Globus pallidus (tissue), 1 donor: ENCODE measurements around the gene OAS3.
"Not testable (repeated sequence)": the region's sequence is repeated elsewhere in the genome, so short reads cannot be mapped to it uniquely, and the experiment has no call there.

ENCODE experiments used
- DNase-seq: peaks from one replicate; pipeline ENCODE4 v3.0.0-alpha.2; 2015; ENCODE audit warnings: low spot score

Gene OAS3, protein sequence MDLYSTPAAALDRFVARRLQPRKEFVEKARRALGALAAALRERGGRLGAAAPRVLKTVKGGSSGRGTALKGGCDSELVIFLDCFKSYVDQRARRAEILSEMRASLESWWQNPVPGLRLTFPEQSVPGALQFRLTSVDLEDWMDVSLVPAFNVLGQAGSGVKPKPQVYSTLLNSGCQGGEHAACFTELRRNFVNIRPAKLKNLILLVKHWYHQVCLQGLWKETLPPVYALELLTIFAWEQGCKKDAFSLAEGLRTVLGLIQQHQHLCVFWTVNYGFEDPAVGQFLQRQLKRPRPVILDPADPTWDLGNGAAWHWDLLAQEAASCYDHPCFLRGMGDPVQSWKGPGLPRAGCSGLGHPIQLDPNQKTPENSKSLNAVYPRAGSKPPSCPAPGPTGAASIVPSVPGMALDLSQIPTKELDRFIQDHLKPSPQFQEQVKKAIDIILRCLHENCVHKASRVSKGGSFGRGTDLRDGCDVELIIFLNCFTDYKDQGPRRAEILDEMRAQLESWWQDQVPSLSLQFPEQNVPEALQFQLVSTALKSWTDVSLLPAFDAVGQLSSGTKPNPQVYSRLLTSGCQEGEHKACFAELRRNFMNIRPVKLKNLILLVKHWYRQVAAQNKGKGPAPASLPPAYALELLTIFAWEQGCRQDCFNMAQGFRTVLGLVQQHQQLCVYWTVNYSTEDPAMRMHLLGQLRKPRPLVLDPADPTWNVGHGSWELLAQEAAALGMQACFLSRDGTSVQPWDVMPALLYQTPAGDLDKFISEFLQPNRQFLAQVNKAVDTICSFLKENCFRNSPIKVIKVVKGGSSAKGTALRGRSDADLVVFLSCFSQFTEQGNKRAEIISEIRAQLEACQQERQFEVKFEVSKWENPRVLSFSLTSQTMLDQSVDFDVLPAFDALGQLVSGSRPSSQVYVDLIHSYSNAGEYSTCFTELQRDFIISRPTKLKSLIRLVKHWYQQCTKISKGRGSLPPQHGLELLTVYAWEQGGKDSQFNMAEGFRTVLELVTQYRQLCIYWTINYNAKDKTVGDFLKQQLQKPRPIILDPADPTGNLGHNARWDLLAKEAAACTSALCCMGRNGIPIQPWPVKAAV

DNA sequence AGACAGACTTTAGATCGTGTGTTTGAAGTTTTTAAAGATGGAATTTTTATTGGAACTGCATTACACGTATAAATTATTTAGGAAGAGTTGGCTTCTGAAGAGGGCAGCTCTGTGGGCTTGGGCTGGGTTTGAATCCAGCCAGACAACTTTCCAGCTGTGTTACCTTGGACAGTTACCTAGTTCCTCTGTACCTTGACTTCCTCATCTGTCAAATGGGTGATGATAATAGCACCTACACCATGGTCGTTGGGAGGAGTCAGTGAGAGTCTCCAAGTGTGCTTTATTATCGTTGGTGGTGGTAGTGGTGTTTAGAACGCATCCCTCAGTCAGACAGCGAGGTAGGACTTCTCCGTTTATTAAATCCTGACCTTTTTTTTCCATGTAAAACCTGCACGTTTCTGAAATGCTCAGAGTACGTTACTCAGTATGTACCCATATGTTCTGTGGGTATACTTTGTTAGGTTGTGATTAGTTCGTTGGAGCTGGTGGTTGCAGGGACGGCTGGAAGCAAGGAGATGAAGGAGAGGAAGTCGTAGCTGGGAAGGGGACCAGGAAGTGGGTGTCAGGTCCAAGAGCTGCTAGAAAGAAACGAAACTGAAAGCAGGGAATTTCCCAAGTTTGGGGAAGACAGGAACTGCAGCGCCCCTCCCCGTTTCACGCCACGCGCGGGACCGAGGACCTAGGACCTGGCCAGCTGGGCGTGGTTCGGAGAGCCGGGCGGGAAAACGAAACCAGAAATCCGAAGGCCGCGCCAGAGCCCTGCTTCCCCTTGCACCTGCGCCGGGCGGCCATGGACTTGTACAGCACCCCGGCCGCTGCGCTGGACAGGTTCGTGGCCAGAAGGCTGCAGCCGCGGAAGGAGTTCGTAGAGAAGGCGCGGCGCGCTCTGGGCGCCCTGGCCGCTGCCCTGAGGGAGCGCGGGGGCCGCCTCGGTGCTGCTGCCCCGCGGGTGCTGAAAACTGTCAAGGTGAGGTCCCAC is at the start of gene OAS3:
Gene OAS3 (plus strand): TSS at position 734 of the 979 bp plus-strand sequence. CDS start 57 bp downstream, at position 791.
- peak; percentile 47 for DNase-seq

DNA sequence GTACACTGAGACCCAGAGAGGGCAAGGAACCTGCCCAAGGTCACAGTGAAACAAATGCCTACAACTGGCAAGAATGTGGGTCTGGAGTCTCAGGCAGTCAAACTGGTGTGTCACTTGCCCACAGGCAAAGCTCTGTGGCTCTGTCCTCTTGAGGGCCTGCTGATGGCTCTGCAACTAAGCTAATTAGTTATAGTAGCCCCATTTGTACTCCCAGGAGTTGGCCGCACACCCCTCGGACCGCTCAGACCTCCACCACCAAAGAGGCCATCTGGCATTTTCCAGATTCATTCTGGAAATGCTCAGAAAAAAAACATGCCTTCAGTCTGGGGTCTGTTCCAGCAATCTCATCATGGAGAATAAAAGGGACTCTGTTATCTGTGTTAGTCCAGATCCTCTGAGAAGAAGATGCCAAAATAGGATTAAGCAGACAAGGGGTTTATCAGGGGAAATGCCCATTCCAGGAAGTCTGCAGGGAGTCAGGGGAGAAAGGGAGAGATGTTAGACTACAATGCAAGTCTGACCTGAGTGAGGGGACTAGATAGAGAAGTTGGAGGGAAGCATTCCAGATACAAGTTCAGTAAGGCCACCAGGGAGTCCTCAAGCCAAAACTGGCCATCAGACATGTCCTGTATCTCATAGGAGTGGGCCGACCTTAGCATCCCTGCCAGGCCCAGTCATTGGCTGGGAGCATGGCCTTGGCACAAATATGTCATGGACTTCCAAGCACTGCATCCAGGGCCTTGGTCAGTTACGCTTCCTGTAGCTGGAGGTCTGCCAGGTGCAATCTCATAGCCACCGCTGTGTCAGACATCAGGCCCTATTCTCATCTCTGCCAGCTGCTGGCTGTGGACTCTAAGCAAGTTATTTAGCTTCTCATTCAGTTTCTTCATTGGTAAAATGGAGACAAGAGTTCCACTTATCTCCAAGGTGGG is 46.9 kb upstream of the OAS3 start:
- peak; percentile 47 for DNase-seq

DNA sequence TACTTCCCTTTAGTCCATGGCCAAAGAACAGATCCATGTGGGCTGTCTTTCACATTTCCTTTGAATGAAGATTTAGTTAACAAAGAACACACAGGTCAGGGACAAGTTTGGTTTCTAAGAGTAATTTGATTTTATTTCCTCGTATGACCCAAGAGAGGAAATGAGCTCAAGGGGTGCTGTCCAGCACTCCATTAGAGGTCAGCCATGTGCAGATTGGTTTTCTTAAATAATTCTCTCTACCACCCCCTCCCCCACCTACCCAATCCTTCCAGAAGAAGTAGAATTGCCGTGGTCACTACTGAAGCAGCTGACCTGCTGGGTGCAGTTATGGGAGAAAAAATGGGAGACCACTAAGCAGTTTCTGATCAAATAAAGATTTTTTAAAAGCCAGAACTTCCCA is 45.4 kb upstream of the OAS3 start:
- no peak for DNase-seq

DNA sequence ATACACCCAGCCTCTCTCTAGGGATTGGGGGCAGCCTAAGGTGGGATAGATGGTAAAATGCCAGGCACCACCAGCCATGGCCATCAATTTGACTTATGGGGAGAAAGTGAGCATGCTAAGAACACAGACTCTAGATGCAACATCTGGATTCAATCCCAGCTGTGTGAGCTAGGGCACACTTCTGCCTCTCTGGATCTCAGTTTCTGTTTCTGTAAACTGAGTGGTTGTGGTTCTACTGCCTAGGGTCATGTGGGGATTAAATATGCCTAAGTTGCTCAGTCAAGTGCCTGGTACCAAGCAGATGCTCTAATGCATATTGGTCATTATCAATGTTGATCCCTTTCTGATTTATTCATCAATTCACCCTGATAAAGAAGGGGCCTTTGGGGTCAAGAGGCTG is 44.1 kb upstream of the OAS3 start:
- no peak for DNase-seq

DNA sequence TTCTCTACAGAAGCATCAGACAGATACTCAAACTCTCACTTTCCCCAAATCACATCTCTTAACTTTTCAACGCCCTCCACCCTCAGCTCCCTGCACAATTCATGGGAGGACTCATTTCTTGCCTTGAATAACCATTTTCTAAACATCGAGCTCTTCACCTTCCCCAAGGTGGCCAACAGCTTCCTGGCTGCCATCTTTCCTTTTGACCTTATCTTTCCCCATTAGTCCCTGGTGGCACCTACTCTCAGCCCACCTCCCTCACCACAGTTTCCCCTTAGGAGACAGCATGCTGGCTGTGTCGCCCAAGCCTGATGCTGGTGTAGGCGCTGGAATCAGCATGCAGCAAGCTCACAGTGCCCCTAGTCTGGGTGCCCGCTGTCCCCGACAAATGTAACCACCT is 39.9 kb upstream of the OAS3 start:
- DNase-seq: no peak

DNA sequence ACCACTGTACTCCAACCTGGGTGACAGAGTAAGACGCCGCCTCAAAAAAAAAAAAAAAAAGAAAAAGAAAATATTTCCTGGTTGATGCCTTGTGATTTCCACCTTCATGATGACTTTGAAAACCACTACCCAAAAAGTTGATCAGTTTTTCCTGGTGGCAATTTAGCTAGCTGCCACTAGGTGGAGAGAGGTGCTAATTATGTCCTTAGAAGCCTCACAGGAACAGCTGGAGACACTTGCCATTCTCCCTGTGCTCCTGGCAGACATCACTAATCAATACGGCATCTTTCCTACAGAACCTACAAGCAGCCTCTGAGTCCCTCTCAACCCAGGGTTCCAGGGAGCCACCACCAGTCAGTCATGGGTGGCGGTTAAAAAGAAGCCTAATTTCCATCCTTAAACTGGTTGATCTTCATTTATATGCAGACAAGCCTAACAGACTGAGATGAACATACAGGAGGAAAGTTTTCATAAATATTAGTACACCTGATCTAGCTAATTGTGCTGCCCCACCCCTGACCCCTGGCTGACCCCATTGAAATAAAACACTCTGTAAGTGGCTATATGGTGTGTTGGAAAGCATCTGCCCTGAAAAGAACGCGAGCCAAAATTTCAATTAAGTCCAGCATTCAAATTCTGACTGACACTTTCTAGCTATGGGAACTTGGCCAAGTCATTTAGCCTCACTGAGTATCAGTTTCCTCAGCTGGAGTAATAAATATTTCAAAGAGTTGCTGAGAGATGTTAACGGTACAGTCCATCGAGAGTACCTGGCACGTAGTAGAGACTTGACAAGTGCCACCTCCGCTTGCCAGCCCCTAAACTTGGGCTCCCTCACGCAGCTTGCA is 37.8 kb upstream of the OAS3 start:
- DNase-seq: no peak

DNA sequence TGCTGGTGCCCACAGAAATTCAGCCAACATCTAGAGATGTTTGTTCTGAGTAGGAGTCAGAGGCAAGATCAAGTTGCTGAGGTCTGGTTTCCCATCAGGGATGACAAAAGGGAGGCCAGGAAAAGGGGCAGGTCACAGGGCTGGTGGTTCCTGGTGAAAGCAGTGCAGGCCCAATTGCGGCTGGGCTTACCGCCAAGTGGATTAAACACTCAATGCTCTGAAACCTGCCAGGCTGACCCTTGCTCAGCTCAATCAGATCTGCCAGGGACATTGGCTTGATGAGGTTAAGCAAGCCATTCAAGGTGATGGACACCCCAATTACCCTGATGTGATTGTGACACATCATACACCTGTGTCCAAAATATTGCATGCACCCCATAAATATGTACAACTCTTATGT is 37.0 kb upstream of the OAS3 start:
- no peak for DNase-seq

DNA sequence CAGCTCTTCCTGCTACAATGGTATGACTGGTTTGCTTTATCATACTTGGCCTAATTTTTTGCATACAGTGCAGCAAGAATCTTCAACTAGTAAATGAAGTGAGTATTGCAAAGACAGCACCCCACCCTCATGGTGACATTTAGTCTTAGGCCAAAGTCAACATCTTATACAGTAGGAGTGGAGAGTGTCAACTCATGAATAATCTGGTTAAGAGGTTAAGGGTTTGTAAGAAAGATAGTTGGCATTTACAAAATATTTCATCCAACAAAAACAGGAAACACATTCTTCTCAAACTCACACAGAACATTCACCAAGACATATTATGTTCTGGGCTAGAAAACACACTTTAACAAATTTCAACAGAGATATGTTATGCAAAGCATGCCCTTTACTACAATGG is 33.7 kb upstream of the OAS3 start:
- DNase-seq: no peak

DNA sequence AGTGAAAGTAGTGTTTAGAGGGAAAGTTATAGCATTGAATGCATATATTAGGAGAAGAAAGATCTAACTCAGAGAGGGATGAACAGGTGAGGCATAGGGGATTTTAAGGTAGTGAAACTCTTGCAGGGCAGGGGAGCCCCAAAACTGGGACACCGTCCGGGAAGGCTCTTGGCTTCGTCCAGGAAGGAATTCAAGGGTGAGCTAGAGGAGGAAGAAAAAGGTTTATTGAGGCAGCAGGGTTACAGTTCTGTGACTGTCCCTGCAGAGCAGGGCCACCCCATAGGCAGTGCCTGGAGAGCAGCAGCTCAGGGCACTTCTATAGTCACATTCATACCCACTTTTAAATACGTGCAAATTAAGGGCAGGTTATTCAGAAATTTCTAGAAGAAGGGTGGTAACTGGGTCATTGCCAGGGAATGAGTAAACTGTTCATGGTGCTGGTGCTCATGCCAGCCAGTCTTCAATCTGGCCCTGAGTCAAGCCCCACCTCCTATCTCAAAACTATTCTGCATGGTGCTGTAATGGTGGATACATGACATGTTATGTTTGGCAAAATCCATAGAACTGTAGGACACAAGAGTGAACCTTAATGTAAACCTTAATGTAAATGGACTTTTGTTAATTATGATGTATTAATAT is 32.7 kb upstream of the OAS3 start:
- DNase-seq: no peak

DNA sequence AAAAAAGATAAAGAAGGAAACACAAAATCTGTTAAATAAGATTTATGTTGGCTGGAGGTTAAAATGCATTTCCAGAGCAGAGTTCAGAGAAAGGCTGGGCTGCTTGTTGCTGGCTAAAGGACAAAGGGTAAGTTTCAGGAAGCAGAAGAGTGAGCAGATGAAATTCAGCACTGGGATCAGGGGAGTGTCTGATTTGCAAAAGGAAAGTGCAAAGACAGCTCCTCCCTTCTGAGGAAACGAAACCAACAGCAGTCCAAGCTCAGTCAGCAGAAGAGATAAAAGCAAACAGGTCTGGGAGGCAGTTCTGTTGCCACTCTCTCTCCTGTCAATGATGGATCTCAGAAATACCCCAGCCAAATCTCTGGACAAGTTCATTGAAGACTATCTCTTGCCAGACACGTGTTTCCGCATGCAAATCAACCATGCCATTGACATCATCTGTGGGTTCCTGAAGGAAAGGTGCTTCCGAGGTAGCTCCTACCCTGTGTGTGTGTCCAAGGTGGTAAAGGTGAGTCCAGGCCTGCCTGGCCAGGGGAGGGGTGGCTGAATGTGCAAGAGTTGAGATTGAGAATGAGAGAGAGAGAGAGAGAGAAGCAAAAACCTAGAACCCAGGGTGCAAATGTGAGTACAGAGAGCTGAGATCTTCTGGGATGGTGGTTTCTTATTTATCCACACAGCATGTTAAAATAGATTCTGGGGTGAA is 31.4 kb upstream of the OAS3 start, which contains the start of gene OAS1:
Gene OAS1 (plus strand): TSS at position 251 of the 703 bp plus-strand sequence. CDS start 78 bp downstream, at position 329.
- peak; percentile 62 for DNase-seq

DNA sequence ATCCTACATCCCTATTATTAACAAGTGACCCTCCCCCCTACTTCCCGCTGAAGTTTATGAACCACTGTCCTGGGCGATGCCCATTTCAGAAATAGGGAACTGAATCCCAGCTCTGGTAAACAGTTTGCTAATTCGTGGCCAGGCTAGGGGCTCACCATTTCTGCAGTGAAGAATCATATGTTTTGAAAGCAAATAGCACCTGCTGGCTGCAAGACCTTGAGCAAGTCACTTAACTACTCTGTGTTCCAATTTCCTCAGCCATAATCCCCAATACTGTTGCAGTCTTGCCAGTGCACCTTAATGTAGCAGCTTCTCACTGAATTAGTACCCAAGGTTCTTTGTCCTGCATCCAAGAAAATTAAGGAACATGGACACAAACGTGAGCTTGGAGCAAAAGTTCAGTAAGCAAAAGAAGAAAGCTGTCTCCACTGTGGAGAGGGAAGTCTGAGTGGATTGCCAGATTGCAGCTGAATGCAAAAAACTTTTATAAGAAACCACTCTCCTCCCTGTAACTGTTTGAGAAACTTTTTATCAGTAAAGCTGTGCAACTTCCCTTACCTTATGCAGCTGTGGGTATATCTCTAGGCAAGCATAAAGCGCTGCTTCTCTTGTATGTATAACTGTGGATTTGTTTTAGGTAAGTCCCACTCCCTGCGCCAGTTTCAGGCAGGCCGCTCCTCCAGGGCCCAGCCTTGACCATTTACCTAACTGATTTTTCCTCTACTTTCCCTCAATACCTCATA is 30.7 kb upstream of the OAS3 start:
- peak; percentile 29 for DNase-seq

DNA sequence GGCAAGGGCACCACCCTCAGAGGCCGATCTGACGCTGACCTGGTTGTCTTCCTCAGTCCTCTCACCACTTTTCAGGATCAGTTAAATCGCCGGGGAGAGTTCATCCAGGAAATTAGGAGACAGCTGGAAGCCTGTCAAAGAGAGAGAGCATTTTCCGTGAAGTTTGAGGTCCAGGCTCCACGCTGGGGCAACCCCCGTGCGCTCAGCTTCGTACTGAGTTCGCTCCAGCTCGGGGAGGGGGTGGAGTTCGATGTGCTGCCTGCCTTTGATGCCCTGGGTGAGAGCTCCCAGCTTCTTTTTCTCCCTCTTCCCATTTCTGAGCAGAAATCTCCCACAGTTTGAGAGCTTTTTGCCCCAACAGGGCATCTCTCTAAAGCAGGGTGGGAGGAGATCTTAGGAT is 29.7 kb upstream of the OAS3 start:
- no peak for DNase-seq

DNA sequence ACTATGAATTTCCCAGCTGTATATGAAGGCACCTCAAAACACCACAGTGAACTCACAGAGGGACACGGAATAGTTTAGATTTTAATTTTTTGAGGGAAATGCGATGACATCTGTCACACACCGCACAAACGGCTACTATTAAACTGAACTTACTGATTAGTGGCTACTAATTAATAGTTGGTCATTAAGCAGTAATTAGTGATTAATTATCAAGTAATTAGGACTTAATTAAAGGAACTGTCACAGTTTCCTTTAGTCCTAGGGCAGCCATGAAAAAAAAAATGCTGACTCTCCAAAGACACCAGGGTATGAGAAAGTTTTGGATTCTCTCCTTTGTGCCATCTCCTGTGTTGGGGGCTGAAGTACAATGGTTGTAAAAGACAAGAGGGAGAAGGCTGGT is 28.6 kb upstream of the OAS3 start:
- DNase-seq: no peak

DNA sequence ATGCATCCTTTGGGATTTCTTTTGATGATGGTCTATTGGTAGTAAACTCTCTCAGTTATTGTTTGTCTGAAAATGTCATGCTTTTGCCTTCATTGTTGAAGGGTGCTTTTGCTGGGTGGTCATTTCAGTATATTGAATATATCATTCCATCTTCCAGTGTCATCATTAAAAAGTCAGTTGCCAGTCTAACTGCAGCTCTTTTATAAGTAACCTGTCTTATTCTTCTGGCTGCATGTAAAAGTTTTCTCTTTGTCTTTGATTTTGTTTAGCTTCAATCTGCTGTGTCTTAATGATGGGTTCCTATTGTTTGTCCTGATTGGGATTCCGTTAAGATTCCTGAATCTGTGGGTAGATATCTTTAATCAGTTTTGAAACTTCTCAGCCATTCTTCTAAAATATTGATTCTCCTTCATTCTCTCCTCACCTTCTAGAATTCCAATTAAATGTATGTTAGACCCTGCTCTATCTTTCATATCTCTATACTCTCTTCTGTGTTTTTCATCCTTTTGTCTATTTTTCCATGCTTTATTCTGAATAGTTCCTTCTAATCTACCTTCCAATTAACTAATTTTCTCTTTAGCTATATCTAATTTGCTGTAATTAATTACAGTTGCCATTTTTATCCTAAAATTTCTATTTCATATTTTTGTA is 25.1 kb upstream of the OAS3 start:
- no peak for DNase-seq

DNA sequence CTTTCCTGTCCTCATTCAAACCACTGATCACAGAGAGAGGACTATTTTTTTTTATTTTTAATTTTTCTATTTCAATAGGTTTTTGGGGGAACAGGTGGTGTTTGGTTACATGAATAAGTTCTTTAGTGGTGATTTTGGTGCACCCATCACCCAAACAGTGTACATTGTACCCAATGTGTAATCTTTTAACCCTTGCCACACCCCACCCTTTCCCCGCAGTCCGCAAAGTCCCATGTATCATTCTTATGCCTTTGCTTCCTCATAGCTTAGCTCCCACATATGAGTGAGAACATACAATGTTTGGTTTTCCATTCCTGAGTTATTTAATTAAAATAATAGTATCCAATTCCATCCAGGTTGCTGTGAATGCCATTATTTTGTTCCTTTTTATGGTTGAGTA is 24.4 kb upstream of the OAS3 start:
- not testable (repeated sequence) for DNase-seq

DNA sequence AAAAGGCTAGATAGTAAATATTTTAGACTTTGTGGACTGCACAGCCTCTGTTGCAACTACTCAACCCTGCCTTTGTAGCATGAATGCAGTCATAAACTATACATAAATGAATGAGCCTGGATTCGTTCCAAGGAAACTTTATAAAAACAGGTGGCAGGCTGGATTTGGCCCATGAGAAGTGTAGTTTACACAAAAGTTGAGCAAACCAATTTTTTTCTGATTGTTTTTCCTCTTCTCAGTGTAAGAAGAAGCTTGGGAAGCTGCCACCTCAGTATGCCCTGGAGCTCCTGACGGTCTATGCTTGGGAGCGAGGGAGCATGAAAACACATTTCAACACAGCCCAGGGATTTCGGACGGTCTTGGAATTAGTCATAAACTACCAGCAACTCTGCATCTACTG is 22.0 kb upstream of the OAS3 start:
- DNase-seq: no peak

DNA sequence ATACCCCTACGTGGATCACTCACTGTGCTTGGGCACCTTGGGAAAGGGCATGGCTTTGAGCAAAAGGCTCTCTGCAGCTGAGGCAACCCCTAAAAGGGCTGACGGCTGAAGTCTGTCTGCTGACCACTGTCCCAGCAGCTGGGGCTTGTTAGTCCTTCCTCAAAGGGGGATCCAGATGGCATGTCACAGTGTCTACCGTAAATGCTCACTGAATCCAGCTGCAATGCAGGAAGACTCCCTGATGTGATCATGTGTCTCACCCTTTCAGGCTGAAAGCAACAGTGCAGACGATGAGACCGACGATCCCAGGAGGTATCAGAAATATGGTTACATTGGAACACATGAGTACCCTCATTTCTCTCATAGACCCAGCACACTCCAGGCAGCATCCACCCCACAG is 19.2 kb upstream of the OAS3 start:
- no peak for DNase-seq
